Measurements from ENCODE around the gene SLX1A.
"Not testable (repeated sequence)": the region's sequence is repeated elsewhere in the genome, so short reads cannot be mapped to it uniquely, and the experiment has no call there.

- TF ChIP-seq POLR2AphosphoS5, CTCF (IDR thresholded peaks at IDR 0.05): not testable (repeated sequence)
Measured at GRCh38 chr16:30169416-30169815, 24.3 kb upstream of the SLX1A start.

Data from stomach (tissue), 4 donors.